Neural crest cell (in vitro differentiated cells): Measurements from ENCODE around the gene PCDH9. TPM values are rescaled to one million over a fixed set of nuclear protein-coding genes. Genes with fewer than 3 reads are reported as not detected.
A peak's percentile ranks its signal among the peaks of the same experiment; 100 is the strongest.

Experiments
- DNase-seq: peaks from one replicate; pipeline ENCODE4 v3.0.0; 2021; ENCODE audit warnings: low read depth, mixed read lengths, low spot score
- H3K27ac Mint-ChIP-seq: one replicate; pipeline ENCODE4 v1.8.0; 2021; ENCODE audit warnings: mild to moderate bottlenecking, mixed read lengths; ENCODE audit not compliant: unreplicated experiment
- H3K27me3 Mint-ChIP-seq: 2 replicates; pipeline ENCODE4 v1.8.0; 2021; ENCODE audit warnings: low read depth, mild to moderate bottlenecking, mixed read lengths
- H3K36me3 Mint-ChIP-seq: 2 replicates; pipeline ENCODE4 v1.8.0; 2021; ENCODE audit warnings: low read depth, mild to moderate bottlenecking, mixed read lengths
- H3K4me1 Mint-ChIP-seq: 2 replicates; pipeline ENCODE4 v1.8.0; 2021; ENCODE audit warnings: mixed read lengths
- H3K4me3 Mint-ChIP-seq: one replicate; pipeline ENCODE4 v1.8.0; 2021; ENCODE audit warnings: mild to moderate bottlenecking, mixed read lengths
- H3K9me3 Mint-ChIP-seq: 2 replicates; pipeline ENCODE4 v1.8.0; 2021; ENCODE audit warnings: mixed read lengths
- CTCF ChIP-seq: fragments of 200-600 bp; sonication (generic); conservative IDR thresholded peaks from 2 replicates; pipeline ENCODE4 v1.5.0; 2021; ENCODE audit warnings: antibody characterized with exemption, mild to moderate bottlenecking
- total RNA-seq: library from RNA; stranded (reverse); gene quantifications from 2 replicates; pipeline ENCODE4 v1.2.1, GENCODE V29; 2021

PCDH9 gene
- total RNA-seq, 1 donor from 2014 or later: 6.3 TPM

DNA sequence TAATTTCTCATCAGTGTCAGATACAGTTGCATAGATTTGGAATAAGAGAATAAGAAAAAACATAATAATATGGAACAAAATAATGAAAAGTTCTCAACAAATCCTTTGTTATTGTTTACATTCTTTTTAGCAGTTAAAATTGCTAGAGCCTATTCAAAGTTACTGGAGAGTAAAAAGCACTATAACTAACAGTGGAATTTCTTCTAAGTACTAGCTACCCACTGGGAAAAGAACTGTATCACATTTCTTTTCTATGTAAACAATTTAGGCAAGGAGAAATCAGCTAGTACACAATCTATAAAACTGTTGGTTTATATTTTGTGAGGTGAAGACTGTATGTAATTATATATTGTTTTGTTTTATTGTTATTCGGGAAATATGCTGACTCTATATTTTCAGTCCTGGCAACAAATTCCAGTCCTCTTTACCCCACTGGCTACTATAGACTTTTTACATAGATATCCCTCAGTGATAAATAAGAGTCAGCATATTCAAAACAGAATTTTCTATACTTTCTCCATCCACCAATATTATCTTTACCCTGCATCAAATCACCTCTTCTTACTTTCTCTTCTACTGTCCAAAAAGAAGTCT, 222.0 kb downstream of the PCDH9 start:
- no peaks in the 10 kb centered on the region for H3K36me3 Mint-ChIP-seq
- H3K4me1 Mint-ChIP-seq: no peaks in the 10 kb centered on the region
- no peak for TF ChIP-seq CTCF
- H3K9me3 Mint-ChIP-seq: no peaks in the 10 kb centered on the region
- H3K27ac Mint-ChIP-seq: no peak overlapping the region
- no peaks in the 10 kb centered on the region for H3K27me3 Mint-ChIP-seq
- no peak overlapping the region for H3K4me3 Mint-ChIP-seq
- DNase-seq: no peak

- Mint-ChIP-seq H3K9me3 (no peaks in the 10 kb centered on the region), H3K4me1 (no peaks in the 10 kb centered on the region), H3K27me3 (no peaks in the 10 kb centered on the region), H3K4me3 (no peak overlapping the region), H3K36me3 (no peaks in the 10 kb centered on the region), H3K27ac (no peak overlapping the region)
- DNase-seq: no peak
- TF ChIP-seq CTCF: no peak
Observed at GRCh38 chr13:67004511-67004910, 225.6 kb downstream of the PCDH9 start.

DNA sequence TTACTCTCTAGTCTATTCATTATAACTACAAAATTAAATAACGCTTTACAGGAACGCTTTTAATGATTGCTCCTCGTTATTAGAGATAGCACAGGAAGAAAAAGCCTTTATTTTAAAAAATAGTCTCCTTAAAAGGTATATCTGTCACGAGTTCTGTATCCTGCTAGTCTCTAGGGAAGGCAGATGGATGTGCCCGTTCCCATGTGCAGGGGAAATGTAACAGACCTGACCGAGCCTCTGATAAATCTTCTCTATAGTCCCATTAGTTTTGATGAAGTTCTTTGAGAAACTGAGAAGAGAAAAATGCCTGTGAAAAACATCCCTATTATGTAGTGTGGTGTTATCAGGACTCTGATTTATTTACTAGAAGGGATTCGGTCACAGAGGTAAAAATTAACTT, 226.4 kb downstream of the PCDH9 start:
- H3K36me3 Mint-ChIP-seq: no peaks in the 10 kb centered on the region
- H3K27ac Mint-ChIP-seq: no peak overlapping the region
- TF ChIP-seq CTCF: no peak
- DNase-seq: no peak
- H3K27me3 Mint-ChIP-seq: no peaks in the 10 kb centered on the region
- H3K4me1 Mint-ChIP-seq: no peaks in the 10 kb centered on the region
- no peak overlapping the region for H3K4me3 Mint-ChIP-seq
- peaks cover 4% of the 10 kb centered on the region for H3K9me3 Mint-ChIP-seq

DNA sequence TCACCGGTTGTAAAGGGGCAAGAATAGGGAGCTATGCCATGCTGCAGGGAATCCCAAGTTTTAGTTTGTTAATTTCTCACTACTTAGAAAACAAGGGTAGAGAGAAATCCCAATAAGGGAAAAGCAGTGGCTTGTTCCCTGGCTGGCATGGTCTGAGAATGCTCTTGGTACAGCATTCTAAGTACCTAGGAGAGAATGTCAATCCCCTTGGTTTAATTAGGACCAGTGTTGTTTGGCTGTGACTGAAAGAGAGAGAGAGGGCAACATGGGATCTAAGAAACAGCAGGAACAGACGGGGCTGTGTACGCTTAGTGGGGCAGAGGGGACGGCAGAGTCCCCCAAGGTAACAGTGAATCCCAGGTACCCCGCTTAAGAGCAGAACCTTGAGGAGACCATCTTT, 228.8 kb downstream of the PCDH9 start:
- TF ChIP-seq CTCF: no peak
- Mint-ChIP-seq H3K27me3 (no peaks in the 10 kb centered on the region), H3K4me1 (no peaks in the 10 kb centered on the region), H3K27ac (peak overlapping the region; percentile 1), H3K9me3 (peaks cover 10% of the 10 kb centered on the region), H3K4me3 (no peak overlapping the region), H3K36me3 (no peaks in the 10 kb centered on the region)
- no peak for DNase-seq

DNA sequence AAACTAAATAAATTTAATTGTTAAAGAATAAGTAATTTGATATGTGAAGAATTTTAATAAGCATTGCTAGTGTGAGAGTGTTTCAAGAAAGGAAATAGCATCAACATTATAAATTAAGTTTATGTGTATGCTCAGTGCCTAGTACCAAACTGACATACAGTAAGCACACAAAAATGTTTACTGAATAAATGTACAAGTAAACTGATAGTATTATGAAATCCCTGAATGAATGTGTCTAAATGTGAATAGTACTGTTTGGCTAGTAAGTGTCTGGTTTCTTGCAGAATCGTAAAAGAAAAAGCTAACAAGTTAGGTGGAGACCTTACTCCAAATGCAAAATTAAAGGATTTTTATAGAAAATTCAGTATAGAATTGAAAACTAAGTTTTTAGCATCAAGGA, 233.6 kb downstream of the PCDH9 start:
- Mint-ChIP-seq H3K4me1 (peaks cover 24% of the 10 kb centered on the region), H3K27ac (no peak overlapping the region), H3K9me3 (peaks cover 10% of the 10 kb centered on the region), H3K36me3 (no peaks in the 10 kb centered on the region), H3K27me3 (no peaks in the 10 kb centered on the region), H3K4me3 (no peak overlapping the region)
- TF ChIP-seq CTCF: no peak
- no peak for DNase-seq
